Brain microvascular endothelial cell (primary cell): ENCODE measurements around the gene UBL3.

ENCODE experiments used
- DNase-seq: peaks from one replicate; pipeline ENCODE4 v3.0.0-alpha.2; 2020
- H3K27ac ChIP-seq: fragments of 250-450 bp; sonication (Bioruptor Pico); 2 replicates; pipeline ENCODE4 v1.5.1; 2020; ENCODE audit warnings: mild to moderate bottlenecking, moderate library complexity
- H3K27me3 ChIP-seq: fragments of 250-450 bp; sonication (Bioruptor Pico); replicated peaks from 2 replicates; pipeline ENCODE4 v1.5.1; 2020; ENCODE audit warnings: mild to moderate bottlenecking
- H3K36me3 ChIP-seq: fragments of 250-450 bp; sonication (Bioruptor Pico); replicated peaks from 2 replicates; pipeline ENCODE4 v1.5.1; 2020; ENCODE audit warnings: mild to moderate bottlenecking
- H3K4me3 ChIP-seq: 2 replicates; pipeline ENCODE4 v1.5.1; 2011; ENCODE audit warnings: low read depth, mild to moderate bottlenecking, control low read depth, low read length, moderate library complexity
- in situ Hi-C: cut with HindIII; loops from 2 replicates; pipeline ENCODE4 v1.10.0; 2017; ENCODE audit warnings: low sequenced_read_pairs, low pct_ligation_motif_present
- TF ChIP-seq, protein P1 (sequence below): IDR thresholded peaks from 2 replicates; pipeline ENCODE4 v1.5.1; 2011; ENCODE audit warnings: low read depth, mild to moderate bottlenecking, moderate library complexity, low read length, control low read depth, inconsistent platforms; ENCODE audit errors: missing control alignments

The UBL3 gene

DNA sequence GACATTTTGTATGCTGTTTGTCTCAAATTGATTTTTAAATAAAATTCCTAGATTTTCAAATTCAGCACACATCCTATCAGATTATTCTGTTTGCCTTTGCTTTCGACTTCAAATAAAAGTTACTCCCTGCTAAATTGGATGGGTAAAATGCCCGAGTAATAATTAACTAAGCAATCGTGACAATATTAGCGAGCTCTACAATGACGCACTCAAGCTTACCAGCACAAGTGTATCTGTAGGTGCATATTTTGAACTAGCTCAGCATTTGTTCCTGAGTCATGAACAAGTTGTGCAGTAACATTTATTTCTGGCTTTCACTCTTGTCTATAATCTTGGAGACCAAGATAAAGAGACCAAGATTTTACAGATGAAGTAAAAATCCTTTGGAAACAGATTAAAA, 113.4 kb downstream of the UBL3 start:
- Histone ChIP-seq H3K4me3 (no peak overlapping the region), H3K27me3 (peaks cover 2% of the 10 kb centered on the region), H3K36me3 (no peaks in the 10 kb centered on the region), H3K27ac (no peak overlapping the region)
- in situ Hi-C loops = no loop called here
- TF ChIP-seq, protein P1, sequence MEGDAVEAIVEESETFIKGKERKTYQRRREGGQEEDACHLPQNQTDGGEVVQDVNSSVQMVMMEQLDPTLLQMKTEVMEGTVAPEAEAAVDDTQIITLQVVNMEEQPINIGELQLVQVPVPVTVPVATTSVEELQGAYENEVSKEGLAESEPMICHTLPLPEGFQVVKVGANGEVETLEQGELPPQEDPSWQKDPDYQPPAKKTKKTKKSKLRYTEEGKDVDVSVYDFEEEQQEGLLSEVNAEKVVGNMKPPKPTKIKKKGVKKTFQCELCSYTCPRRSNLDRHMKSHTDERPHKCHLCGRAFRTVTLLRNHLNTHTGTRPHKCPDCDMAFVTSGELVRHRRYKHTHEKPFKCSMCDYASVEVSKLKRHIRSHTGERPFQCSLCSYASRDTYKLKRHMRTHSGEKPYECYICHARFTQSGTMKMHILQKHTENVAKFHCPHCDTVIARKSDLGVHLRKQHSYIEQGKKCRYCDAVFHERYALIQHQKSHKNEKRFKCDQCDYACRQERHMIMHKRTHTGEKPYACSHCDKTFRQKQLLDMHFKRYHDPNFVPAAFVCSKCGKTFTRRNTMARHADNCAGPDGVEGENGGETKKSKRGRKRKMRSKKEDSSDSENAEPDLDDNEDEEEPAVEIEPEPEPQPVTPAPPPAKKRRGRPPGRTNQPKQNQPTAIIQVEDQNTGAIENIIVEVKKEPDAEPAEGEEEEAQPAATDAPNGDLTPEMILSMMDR = no peak
- DNase-seq = no peak

DNA sequence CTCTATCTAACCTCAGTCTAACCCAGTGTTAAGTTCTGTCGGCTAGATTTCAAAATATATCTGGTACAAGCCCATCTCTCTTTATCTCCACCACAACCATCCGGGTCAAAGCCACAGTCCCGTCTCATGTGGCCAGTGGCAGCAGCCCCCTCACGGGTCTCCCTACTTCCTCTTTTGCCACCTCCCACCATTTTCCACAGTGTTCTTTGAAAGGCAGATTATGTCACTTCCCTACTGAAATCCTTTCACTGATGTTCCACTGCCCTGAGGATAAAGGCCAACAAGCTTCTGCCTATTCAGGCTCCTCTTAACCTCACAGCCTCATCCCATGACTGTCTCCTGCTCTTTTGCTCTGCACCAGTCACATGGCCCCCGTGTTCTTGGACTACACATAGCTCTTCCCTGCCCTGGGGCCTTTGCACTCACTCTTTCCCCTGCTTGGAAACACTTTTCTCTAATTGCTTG, 117.2 kb downstream of the UBL3 start:
- in situ Hi-C loops = no loop called here
- Histone ChIP-seq H3K36me3 (no peaks in the 10 kb centered on the region), H3K27ac (no peak overlapping the region), H3K4me3 (no peak overlapping the region), H3K27me3 (peaks cover 15% of the 10 kb centered on the region)
- TF ChIP-seq, protein P1 = no peak
- DNase-seq = no peak

DNA sequence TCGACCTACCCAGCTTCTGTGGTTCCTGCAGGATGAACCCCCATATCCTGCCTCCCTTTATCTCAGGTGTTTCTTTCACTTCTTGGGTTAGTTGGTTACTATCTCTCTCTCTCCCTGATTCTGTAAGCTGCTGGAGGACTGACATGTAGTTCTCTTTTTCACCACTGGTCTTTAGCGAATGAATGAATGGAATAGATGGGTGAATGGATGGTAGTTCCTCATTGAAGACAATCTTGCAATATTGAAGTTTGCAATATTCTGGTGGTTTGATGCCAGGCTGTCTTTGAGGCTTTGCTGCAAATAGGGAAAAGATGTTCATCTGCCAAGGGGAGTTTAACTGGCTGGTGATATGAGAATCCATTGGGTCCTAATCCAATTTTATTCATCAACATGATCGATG, 120.2 kb downstream of the UBL3 start:
- in situ Hi-C loops = no loop called here
- TF ChIP-seq, protein P1 = no peak
- peaks cover 15% of the 10 kb centered on the region for H3K27me3 ChIP-seq
- no peak overlapping the region for H3K4me3 ChIP-seq
- no peak for DNase-seq
- H3K36me3 ChIP-seq = no peaks in the 10 kb centered on the region
- no peak overlapping the region for H3K27ac ChIP-seq

DNA sequence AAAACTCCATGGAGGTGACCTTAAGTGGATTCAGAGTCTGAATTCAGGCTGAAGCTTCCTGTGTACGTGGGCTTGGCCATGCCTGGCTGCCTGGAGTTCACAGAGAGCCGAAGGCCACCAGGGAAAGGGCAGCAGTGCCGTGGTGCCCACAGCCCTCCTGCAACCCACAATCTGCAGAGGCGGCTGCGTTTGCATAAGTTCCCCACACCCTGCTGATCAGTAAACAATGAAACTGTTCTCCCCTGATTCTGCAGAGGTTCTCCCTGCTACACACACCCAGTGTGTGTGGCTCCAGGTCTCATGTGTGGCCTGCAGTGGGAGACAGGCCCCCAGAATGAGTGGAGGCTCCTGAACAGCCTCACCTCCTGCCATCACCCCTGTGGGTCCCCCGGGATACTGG, 128.0 kb downstream of the UBL3 start:
- DNase-seq = no peak
- Histone ChIP-seq H3K4me3 (no peak overlapping the region), H3K36me3 (no peaks in the 10 kb centered on the region), H3K27ac (no peak overlapping the region), H3K27me3 (peaks cover 5% of the 10 kb centered on the region)
- in situ Hi-C loops = no loop called here
- TF ChIP-seq, protein P1 = no peak

DNA sequence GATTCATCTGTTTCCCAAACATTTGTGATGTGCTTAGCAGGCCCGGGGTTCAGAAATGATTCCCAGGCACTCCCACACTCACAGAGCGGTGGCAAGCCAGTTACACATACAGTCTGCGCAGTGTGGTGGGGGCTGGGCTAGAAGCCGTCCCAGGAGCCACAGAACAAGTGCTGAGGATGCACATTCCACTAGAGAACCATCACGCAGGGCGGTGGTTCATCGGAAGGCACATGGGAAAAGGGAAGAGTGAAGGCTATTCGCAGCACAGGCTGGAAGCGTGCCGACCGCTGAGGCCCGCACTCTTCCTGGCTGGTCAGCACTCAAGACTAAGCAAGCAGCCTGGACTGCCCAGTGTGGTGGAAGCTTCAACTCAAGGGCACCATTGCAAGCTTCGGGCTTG, 128.7 kb downstream of the UBL3 start:
- Histone ChIP-seq H3K4me3 (no peak overlapping the region), H3K27ac (no peak overlapping the region), H3K36me3 (no peaks in the 10 kb centered on the region), H3K27me3 (peaks cover 5% of the 10 kb centered on the region)
- in situ Hi-C loops = no loop called here
- TF ChIP-seq, protein P1 = no peak
- no peak for DNase-seq

DNA sequence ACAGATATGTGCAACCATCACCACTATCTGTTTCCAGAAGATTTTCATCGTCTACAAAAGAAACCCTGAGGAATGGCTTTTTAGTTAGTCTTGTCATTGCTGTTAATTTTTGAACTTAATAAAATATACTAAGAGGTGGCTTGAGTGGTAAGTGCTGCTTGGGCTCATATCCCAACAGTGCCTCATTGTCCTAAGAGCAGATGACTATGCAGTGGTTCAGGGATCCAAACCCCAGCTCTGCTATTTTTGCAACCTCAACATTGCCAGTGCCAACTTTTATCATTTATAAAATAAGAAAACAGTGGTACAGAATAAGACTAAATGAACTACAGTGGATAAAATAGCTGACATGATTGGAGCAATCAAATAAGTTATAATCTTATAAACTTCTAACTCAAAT, 131.7 kb downstream of the UBL3 start:
- peaks cover 5% of the 10 kb centered on the region for H3K27me3 ChIP-seq
- H3K27ac ChIP-seq = no peak overlapping the region
- no peak overlapping the region for H3K4me3 ChIP-seq
- H3K36me3 ChIP-seq = no peaks in the 10 kb centered on the region
- in situ Hi-C loops = no loop called here
- DNase-seq = no peak
- TF ChIP-seq, protein P1 = no peak
